Mucosa of descending colon (tissue), 3 donors: ENCODE data around the gene DUSP7. TPM values are rescaled to one million over a fixed set of nuclear protein-coding genes. Genes with fewer than 3 reads are reported as not detected.
A peak's percentile ranks its signal among the peaks of the same experiment; 100 is the strongest.

ENCODE experiments used
- ATAC-seq: fragments of 200-7000 bp; cut with Tn5 transposase; one replicate; pipeline ENCODE4 v1.9.1; 2020; ENCODE audit warnings: mild to moderate bottlenecking, moderate library complexity
- DNase-seq, 3 donors: peaks; one replicate each; pipeline ENCODE4 v3.0.0-alpha.2; 2020
- H3K36me3 ChIP-seq: fragments of 200-600 bp; one replicate; pipeline ENCODE4 v1.8.0; 2021; ENCODE audit warnings: low read depth, mild to moderate bottlenecking
- H3K4me1 ChIP-seq: fragments of 200-600 bp; one replicate; pipeline ENCODE4 v1.8.0; 2021; ENCODE audit warnings: low read depth, mild to moderate bottlenecking
- H3K4me3 ChIP-seq: fragments of 200-600 bp; one replicate; pipeline ENCODE4 v1.8.0; 2021; ENCODE audit warnings: mild to moderate bottlenecking
- H3K9me3 ChIP-seq: fragments of 200-600 bp; one replicate; pipeline ENCODE4 v1.8.0; 2021; ENCODE audit warnings: mild to moderate bottlenecking
- CTCF ChIP-seq: fragments of 200-600 bp; IDR thresholded peaks from one replicate; pipeline ENCODE4 v1.8.0; 2022; ENCODE audit warnings: antibody characterized with exemption, mild to moderate bottlenecking
- intact Hi-C, 2 donors: fragments of 100-400 bp; cut with DNase I in 1 of 2; cut with micrococcal nuclease in 1 of 2; formaldehyde crosslinking; loops; one replicate each; pipeline versions ENCODE4 v1.11.0 to v1.11.1; 2022; cut with DNase I, micrococcal nuclease
- total RNA-seq, 3 donors: library from RNA; stranded (reverse); fragmentation: NEBNext Ultra II Directional in 2 of 3; extraction: Animal tissue kit (Norgen Biotek cat#: 25700) in 2 of 3; gene quantifications; one replicate each; pipeline versions ENCODE4 v1.2.1 to v1.2.4, GENCODE V29; 2021 to 2023
- donor health status: DM: no; HTN: no; CAD: no; lungs with moderate emphysema.
- donor health status: DM: no; HTN: no; CAD: no.
- donor health status: DM: no; HTN: yes; CAD: no.

The DUSP7 gene
- total RNA-seq, 3 donors from 2014 or later = 6.9 to 12.3 (median 8.0) TPM

DNA sequence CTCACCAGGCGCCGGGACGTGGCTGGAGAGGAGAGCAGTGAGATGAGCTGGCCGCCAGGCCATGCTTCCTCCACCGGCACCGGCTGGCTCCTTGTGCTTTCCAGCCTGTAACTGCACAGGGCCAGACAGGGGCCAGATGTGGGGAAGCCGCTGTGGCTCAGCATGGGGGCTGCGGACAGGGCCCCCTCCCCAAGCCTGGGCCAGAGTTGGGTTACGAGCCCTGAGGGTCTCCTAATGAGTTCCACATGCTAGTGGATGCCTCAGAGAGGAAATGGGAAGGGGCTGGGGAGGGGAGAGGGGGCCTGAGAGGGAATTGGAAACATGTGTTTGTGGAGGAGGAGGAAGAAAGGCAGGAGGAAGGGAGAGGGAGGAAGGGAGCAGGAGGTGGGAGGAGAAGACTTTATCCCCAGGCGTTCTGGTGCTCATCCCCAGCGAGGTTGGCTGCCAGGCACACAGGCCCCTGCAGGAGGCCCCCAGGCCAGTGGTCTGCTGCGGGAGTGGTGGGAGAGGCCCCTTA, 11.7 kb upstream of the DUSP7 start:
- Histone ChIP-seq H3K4me3 (no peak overlapping the region), H3K36me3 (no peaks in the 10 kb centered on the region), H3K4me1 (peaks cover 8% of the 10 kb centered on the region), H3K9me3 (no peaks in the 10 kb centered on the region)
- DNase-seq = no peak
- intact Hi-C loops = no loop called here
- no peak for ATAC-seq
- no peak for TF ChIP-seq CTCF

GRCh38 chr3:52067526-52067925, 11.2 kb upstream of the DUSP7 start:
- no peak for TF ChIP-seq CTCF
- no peak for ATAC-seq
- intact Hi-C loops = no loop called here

DNA sequence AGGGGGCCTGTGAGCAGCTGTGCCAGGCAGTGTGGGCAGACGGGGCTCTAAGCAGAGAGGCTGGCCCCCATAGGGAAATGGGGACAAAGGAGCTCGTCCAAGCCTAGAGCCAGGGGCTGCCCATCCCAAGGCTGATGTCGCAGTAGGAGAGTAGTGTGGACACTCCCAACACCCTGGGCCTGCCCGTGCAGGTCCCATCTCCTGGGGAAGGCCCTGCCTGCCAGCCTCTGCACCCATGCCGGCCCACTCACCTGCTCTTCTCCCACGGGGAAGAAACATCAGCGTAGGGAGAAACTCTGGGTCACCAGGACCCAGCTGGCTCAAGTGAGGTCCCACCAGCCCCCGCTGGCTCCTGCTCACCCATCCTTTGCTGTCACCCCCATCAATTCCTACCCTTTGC, 10.7 kb upstream of the DUSP7 start:
- no peak for DNase-seq
- ATAC-seq = no peak
- no peak overlapping the region for H3K4me3 ChIP-seq
- H3K4me1 ChIP-seq = peaks cover 8% of the 10 kb centered on the region
- intact Hi-C loops = no loop called here
- TF ChIP-seq CTCF = no peak
- H3K9me3 ChIP-seq = no peaks in the 10 kb centered on the region
- H3K36me3 ChIP-seq = no peaks in the 10 kb centered on the region

More at GRCh38 chr3:52067526-52067925, 11.2 kb upstream of the DUSP7 start:
- Histone ChIP-seq H3K9me3 (no peaks in the 10 kb centered on the region), H3K4me1 (peaks cover 8% of the 10 kb centered on the region), H3K36me3 (no peaks in the 10 kb centered on the region), H3K4me3 (no peak overlapping the region)
- no peak for DNase-seq

- Histone ChIP-seq H3K9me3 (no peaks in the 10 kb centered on the region), H3K4me1 (peaks cover 8% of the 10 kb centered on the region), H3K36me3 (no peaks in the 10 kb centered on the region), H3K4me3 (no peak overlapping the region)
- intact Hi-C loops = no loop called here
- DNase-seq (peak in 2 of 3 donors; percentile 57 to 66), ATAC-seq (peak; percentile 67)
- no peak for TF ChIP-seq CTCF
These were observed 8.9 kb upstream of the DUSP7 start for GRCh38 chr3:52065264-52065756.

DNA sequence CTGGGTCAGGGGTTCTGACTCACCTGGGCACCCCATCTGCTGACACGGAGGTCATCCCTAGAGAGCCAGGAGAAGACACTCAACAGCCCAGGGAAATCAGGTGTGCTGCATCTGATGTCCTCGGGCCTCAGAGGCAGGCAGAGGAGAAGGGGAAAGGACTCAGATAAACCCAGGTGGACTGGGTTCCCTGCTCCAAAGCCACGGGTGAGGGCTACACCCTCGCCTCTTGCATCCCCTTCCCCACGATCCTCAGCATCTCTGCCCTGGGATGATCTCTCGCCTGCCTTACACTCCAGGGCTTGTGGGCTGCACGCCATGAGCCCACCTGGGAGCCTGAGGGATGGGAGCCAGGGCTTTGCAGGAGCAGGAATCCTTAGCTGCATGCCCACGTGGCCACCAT, 8.2 kb upstream of the DUSP7 start:
- Histone ChIP-seq H3K36me3 (no peaks in the 10 kb centered on the region), H3K4me3 (no peak overlapping the region), H3K4me1 (peaks cover 8% of the 10 kb centered on the region), H3K9me3 (no peaks in the 10 kb centered on the region)
- no peak for TF ChIP-seq CTCF
- intact Hi-C loops = no loop called here
- ATAC-seq = no peak
- DNase-seq = no peak
